T-cell (primary cell): ENCODE results near the gene SEMA6B. TPM values are rescaled to one million over a fixed set of nuclear protein-coding genes. Genes with fewer than 3 reads are reported as not detected.

Experiments used
- ATAC-seq, 4 experiments: fragments of 200-7000 bp in 3 of 4; fragments of 150-1000 bp in 1 of 4; cut with Tn5 transposase; replicated peaks in 1 of 4; 1 replicate in 3 of 4; 2 replicates in 1 of 4; pipeline ENCODE4 v1.10.0; 2021; ENCODE audit warnings: moderate library complexity in 3 of 4, mild to moderate bottlenecking in 2 of 4, moderate number of reproducible peaks in 1 of 4
- CTCF ChIA-PET, 2 donors: fragments of 300-600 bp; sonication (Branson Sonifier 250); formaldehyde crosslinking; loops; one replicate each; lab custom pipeline; 2022; ENCODE audit warnings: antibody characterized with exemption in 2 of 2; lab: Charles Lee
- POLR2A ChIA-PET, 2 donors: fragments of 300-600 bp; sonication (Branson Sonifier 250); formaldehyde crosslinking; loops; one replicate each; lab custom pipeline; 2022; ENCODE audit warnings: antibody characterized with exemption in 2 of 2; lab: Charles Lee
- DNase-seq, 35 experiments: peaks; one replicate each; pipeline versions ENCODE4 v3.0.0 to v3.0.0-alpha.2; 2013 to 2023
- H3K27ac ChIP-seq: one replicate; pipeline ENCODE4 v1.5.1; 2013; ENCODE audit warnings: low read length
- H3K27me3 ChIP-seq, 2 experiments: replicated peaks in 1 of 2; 1 replicate in 1 of 2; 2 replicates in 1 of 2; pipeline versions ENCODE4 v1.6.1 to v1.7.0; 2013; ENCODE audit warnings: low read length in 1 of 2, mixed read lengths in 1 of 2; ENCODE audit not compliant: control insufficient read depth in 2 of 2, insufficient read depth in 2 of 2; ENCODE audit errors: extremely low read depth in 1 of 2
- H3K36me3 ChIP-seq, 2 donors: 1 replicate in 1 of 2; 2 replicates in 1 of 2; pipeline versions ENCODE4 v1.6.1 to v1.7.0; 2013; ENCODE audit warnings: low read length in 1 of 2; ENCODE audit not compliant: control insufficient read depth in 2 of 2, insufficient read depth in 1 of 2; ENCODE audit errors: extremely low read depth in 1 of 2
- H3K4me1 ChIP-seq, 2 experiments: 1 replicate in 1 of 2; 2 replicates in 1 of 2; pipeline versions ENCODE4 v1.6.1 to v1.7.0; 2013; ENCODE audit warnings: low read length in 2 of 2, mixed read lengths in 1 of 2; ENCODE audit not compliant: insufficient read depth in 2 of 2, control insufficient read depth in 1 of 2; ENCODE audit errors: extremely low read depth in 1 of 2
- H3K4me3 ChIP-seq, 2 donors: 1 replicate in 1 of 2; 2 replicates in 1 of 2; pipeline versions ENCODE4 v1.5.1 to v1.7.0; 2013; ENCODE audit warnings: mild to moderate bottlenecking in 2 of 2, low read length in 1 of 2, moderate library complexity in 1 of 2; ENCODE audit not compliant: control insufficient read depth in 1 of 2; ENCODE audit errors: extremely low read depth in 1 of 2
- H3K9me3 ChIP-seq: 2 replicates; pipeline ENCODE4 v1.7.0; 2013
- H3K27ac Mint-ChIP-seq, 2 donors: one replicate each; pipeline ENCODE4 v1.8.0; 2020 to 2021; ENCODE audit warnings: mild to moderate bottlenecking in 2 of 2, mixed read lengths in 2 of 2
- H3K27me3 Mint-ChIP-seq, 2 donors: one replicate each; pipeline ENCODE4 v1.8.0; 2021 to 2022; ENCODE audit warnings: mixed read lengths in 2 of 2
- H3K36me3 Mint-ChIP-seq: one replicate; pipeline ENCODE4 v1.8.0; 2021; ENCODE audit warnings: mixed read lengths
- H3K4me1 Mint-ChIP-seq, 3 donors: one replicate each; pipeline ENCODE4 v1.8.0; 2020 to 2022; ENCODE audit warnings: mixed read lengths in 3 of 3, mild to moderate bottlenecking in 1 of 3
- H3K4me3 Mint-ChIP-seq, 3 donors: one replicate each; pipeline ENCODE4 v1.8.0; 2020 to 2022; ENCODE audit warnings: mild to moderate bottlenecking in 3 of 3, mixed read lengths in 3 of 3, moderate library complexity in 3 of 3
- H3K9me3 Mint-ChIP-seq, 3 donors: one replicate each; pipeline ENCODE4 v1.8.0; 2020 to 2022; ENCODE audit warnings: mixed read lengths in 3 of 3
- WGBS: methylation state at CpG from one replicate; pipeline ENCODE4 v1.1.5; 2013; ENCODE audit warnings: missing lambda C conversion rate; ENCODE audit not compliant: insufficient coverage; 5-methylcytosine and 5-hydroxymethylcytosine counted together
- total RNA-seq, 35 experiments: library from RNA in 6 of 35; stranded (reverse) in 6 of 35; fragments of 120-200 nt in 1 of 35; gene quantifications; one replicate each; pipeline versions ENCODE4 v1.2.1 to v1.2.4 and lab custom pipeline; 2013 to 2026

Gene SEMA6B
- total RNA-seq, 5 donors from 2014 or later (not counting 1 experiment from before 2014, with no cell fraction given) = 0.25 to 0.43 (median 0.32) TPM; not detected in 2

DNA sequence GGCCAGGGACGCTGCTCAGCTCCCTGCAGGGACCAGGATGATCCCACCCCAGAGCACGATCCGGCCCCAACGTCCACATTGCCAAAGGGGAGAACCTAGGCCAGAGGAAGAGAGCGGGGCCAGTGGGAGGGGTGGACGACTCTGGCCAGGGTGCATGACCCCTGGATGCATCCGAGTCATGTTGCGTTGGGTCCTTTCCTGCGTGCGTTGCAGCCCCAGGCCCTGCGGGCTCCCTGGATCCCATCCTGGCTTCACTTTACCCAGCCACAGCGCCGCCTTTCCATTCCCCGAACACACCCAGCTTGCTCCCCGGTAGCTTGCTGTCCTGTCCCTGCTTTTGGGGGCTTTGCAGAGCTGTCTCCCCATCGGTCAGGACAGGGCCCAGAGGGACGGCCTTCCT, 51.7 kb downstream of the SEMA6B start:
- no peak overlapping the region for H3K27ac Mint-ChIP-seq
- no peak for ATAC-seq
- no peak for DNase-seq
- H3K9me3 ChIP-seq = no peaks in the 10 kb centered on the region
- H3K27ac ChIP-seq = no peak overlapping the region
- no peak overlapping the region for H3K4me3 ChIP-seq
- 92% methylated on average over 16 of the region's 17 CpGs for WGBS
- peaks cover 20% of the 10 kb centered on the region for H3K36me3 Mint-ChIP-seq
- H3K36me3 ChIP-seq = peaks cover 2 to 11% of the 10 kb centered on the region in 2 donors
- no peaks in the 10 kb centered on the region for H3K4me1 Mint-ChIP-seq
- H3K4me3 Mint-ChIP-seq = no peak overlapping the region
- POLR2A ChIA-PET = no interaction called here
- H3K9me3 Mint-ChIP-seq = no peaks in the 10 kb centered on the region
- CTCF ChIA-PET = no interaction called here
- H3K27me3 ChIP-seq = peaks cover 0 to 5% of the 10 kb centered on the region in 2 experiments
- H3K27me3 Mint-ChIP-seq = no peaks in the 10 kb centered on the region
- no peaks in the 10 kb centered on the region for H3K4me1 ChIP-seq

DNA sequence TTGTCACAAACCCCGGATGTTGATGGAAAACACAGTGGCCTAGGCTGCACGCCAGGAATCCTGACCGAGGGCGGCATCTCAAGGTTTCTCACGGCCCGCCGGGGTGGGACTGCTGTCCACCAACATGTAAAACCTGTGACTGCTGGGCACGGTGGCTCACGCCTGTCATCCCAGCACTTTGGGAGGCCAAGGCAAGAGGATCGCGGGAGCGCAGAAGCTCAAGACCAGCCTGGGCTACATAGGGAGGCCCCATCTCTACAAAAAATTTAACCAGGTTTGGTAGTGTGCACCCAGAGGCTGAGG, 52.4 kb downstream of the SEMA6B start:
- CTCF ChIA-PET = no interaction called here
- H3K36me3 Mint-ChIP-seq = peaks cover 23% of the 10 kb centered on the region

DNA sequence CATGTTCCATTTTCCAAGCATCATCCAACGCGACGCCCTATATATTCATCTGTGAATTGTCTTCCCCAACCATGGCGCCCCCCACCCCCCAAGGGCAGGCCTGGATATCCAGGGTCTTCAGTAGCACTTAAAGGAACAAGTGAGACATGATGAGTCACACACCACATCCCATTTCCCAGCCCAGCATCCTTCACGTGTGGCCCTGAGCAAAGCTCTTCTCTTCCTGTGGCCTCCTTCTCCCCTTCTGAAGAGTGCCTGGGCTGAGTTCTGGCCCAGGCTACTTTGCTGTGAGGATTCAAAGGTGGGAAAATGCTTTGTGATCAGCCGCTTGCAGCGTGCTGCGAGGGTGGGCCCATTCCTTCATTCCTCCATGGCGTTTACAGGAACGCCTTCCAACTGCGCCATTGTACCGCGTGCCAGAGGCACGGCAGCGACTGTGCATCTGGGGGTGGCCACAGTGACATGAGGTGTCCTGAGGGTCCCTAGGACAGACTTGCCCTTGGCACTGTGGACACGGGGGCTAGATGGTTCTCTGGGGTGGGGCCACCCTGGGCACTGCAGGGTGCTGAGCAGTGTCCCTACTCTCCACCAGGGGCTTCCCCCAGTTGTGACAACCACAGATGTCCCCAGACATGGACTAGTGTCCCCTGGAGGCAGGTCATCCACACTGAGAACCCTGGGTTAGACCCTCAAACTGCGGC, 52.9 kb downstream of the SEMA6B start:
- CTCF ChIA-PET = no interaction called here
- POLR2A ChIA-PET = no interaction called here
- no peak for ATAC-seq

More for the DNA sequence above, 52.4 kb downstream of the SEMA6B start:
- Mint-ChIP-seq H3K4me3 (no peak overlapping the region), H3K4me1 (no peaks in the 10 kb centered on the region), H3K27ac (no peak overlapping the region), H3K9me3 (no peaks in the 10 kb centered on the region), H3K27me3 (no peaks in the 10 kb centered on the region)
- POLR2A ChIA-PET = no interaction called here
- Histone ChIP-seq H3K27me3 (peaks cover 0 to 2% of the 10 kb centered on the region in 2 experiments), H3K27ac (no peak overlapping the region), H3K4me1 (no peaks in the 10 kb centered on the region), H3K36me3 (peaks cover 2 to 17% of the 10 kb centered on the region in 2 donors), H3K4me3 (no peak overlapping the region), H3K9me3 (no peaks in the 10 kb centered on the region)
- DNase-seq (no peak), ATAC-seq (no peak)
- WGBS = 88% methylated on average over 11 of the region's 12 CpGs

DNA sequence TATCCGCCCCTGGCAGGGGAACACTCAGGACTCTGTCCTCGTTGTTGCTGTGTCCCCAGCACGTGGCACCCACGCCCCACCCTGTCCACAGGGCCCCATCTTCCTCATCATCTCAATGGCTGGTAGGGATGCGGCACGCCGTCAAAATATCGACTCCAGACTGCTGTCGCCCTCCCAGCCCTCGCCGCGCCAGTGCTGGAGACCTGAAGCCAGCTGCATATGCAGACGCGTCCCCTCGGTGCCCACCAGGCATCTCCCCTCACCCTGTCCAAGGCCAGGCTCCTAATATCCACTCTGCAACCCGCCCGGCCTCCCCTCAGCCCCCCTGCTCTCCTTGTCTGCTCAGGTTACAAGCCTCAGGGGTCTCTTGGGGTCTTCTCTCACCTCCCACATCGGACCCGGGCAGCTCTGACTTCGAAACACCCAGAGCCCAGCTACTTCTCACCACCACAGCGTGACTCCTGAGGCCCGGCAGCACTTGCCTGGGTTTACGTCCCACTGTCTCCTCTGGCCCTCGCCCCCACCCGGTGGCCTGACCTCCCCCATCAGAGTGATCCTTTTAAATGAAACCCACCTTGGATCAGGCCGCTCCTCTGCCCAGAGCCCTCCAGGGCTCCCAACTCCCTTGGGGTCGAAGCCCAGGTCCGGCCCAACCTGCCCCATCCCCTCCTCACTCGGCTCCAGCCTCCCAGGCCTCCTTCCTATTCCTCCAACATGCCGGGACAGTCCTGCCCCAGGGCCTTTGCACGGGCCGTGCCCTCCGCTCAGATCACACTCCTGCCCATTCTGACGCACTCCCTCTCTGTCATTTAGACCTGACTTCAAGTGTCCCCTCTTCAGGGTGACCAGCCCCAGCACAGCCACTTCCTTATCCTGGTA, 53.7 kb downstream of the SEMA6B start:
- H3K4me1 ChIP-seq = no peaks in the 10 kb centered on the region
- H3K27ac ChIP-seq = no peak overlapping the region
- ATAC-seq (no peak), DNase-seq (no peak)
- POLR2A ChIA-PET = no interaction called here
- H3K27me3 Mint-ChIP-seq = no peaks in the 10 kb centered on the region
- H3K4me3 ChIP-seq = no peak overlapping the region
- H3K4me3 Mint-ChIP-seq = no peak overlapping the region
- H3K4me1 Mint-ChIP-seq = no peaks in the 10 kb centered on the region
- peaks cover 0 to 2% of the 10 kb centered on the region in 2 experiments for H3K27me3 ChIP-seq
- H3K9me3 Mint-ChIP-seq = no peaks in the 10 kb centered on the region
- peaks cover 24% of the 10 kb centered on the region for H3K36me3 Mint-ChIP-seq
- no peaks in the 10 kb centered on the region for H3K9me3 ChIP-seq
- peaks cover 7 to 19% of the 10 kb centered on the region in 2 donors for H3K36me3 ChIP-seq
- H3K27ac Mint-ChIP-seq = no peak overlapping the region
- whole genome bisulfite sequencing = 97% methylated on average over 28 of the region's 34 CpGs
- CTCF ChIA-PET = no interaction called here

More for the DNA sequence above, 52.9 kb downstream of the SEMA6B start:
- H3K27ac Mint-ChIP-seq = no peak overlapping the region
- DNase-seq = no peak
- Histone ChIP-seq H3K4me3 (no peak overlapping the region), H3K27me3 (peaks cover 0 to 2% of the 10 kb centered on the region in 2 experiments), H3K4me1 (no peaks in the 10 kb centered on the region), H3K36me3 (peaks cover 2 to 19% of the 10 kb centered on the region in 2 donors), H3K27ac (no peak overlapping the region), H3K9me3 (no peaks in the 10 kb centered on the region)
- H3K4me1 Mint-ChIP-seq = no peaks in the 10 kb centered on the region
- no peaks in the 10 kb centered on the region for H3K9me3 Mint-ChIP-seq
- WGBS = 94% methylated on average over 16 of the region's 17 CpGs
- H3K4me3 Mint-ChIP-seq = no peak overlapping the region
- no peaks in the 10 kb centered on the region for H3K27me3 Mint-ChIP-seq
- peaks cover 23% of the 10 kb centered on the region for H3K36me3 Mint-ChIP-seq

DNA sequence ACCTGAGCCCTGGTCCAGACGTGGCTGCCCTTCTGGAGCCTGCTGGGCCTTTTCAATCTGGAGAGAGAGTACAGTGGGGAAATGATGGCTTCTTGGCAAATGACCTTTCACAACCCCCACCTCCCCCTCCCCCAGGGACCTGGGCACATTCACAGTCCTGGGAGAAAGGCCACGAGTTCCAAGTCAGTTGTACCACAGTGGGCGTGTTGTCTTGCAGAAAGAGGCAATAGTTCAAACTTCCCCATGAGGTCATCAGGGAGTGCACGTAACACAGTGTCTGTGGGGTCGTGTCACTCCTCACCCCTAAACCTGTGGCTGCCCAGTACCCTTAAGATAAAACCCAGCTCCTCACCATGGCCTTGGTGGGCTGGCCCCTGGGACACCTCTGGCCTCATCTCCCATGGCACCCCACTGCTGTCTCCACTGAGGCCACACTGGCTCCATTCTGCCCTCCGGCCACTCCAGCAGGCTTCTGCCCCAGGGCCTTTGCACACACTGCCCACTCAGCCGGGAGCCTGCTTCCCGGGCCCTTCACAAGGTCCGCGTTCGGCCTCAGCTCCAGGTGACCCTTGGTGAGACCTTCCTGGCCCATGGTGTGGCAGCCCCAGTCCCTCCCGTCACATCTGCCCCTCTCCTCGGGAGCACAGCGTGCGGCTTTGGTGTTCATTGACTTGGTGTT, 54.5 kb downstream of the SEMA6B start:
- Histone ChIP-seq H3K27me3 (no peaks in the 10 kb centered on the region), H3K36me3 (peaks cover 8 to 19% of the 10 kb centered on the region in 2 donors), H3K27ac (no peak overlapping the region), H3K9me3 (no peaks in the 10 kb centered on the region), H3K4me3 (no peak overlapping the region), H3K4me1 (no peaks in the 10 kb centered on the region)
- Mint-ChIP-seq H3K36me3 (peaks cover 27% of the 10 kb centered on the region), H3K27me3 (no peaks in the 10 kb centered on the region), H3K4me1 (no peaks in the 10 kb centered on the region), H3K27ac (no peak overlapping the region), H3K9me3 (no peaks in the 10 kb centered on the region), H3K4me3 (no peak overlapping the region)
- POLR2A ChIA-PET = no interaction called here
- ATAC-seq = no peak
- no peak for DNase-seq
- WGBS = 80% methylated on average over 14 of the region's 15 CpGs
- CTCF ChIA-PET = no interaction called here

DNA sequence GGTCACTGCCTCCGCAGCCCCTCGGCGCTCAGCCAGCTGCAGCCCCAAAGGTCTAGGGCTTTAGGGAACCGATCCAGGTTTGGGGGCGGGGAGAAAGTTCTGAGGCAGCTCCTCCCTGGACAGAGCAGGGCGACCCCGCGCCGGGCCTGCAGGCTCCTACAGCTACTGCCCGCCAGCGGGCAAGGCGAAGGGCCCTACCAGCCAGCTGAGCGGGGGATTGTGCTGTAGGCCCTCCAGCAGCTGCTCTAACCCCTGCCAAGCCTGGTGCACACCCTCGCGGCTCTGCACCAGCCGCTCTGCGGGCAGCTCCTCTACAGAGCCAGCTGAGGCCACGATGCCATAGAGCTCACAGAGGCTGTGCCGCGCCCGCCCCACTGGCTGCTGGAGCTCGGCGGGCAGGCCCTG, 55.2 kb downstream of the SEMA6B start:
- no peaks in the 10 kb centered on the region for H3K27me3 Mint-ChIP-seq
- peaks cover 29% of the 10 kb centered on the region for H3K36me3 Mint-ChIP-seq
- no peaks in the 10 kb centered on the region for H3K9me3 ChIP-seq
- ChIA-PET POLR2A (no interaction called here), CTCF (no interaction called here)
- H3K27me3 ChIP-seq = no peaks in the 10 kb centered on the region
- 96% methylated on average over 23 of the region's 23 CpGs for WGBS
- no peak overlapping the region for H3K27ac Mint-ChIP-seq
- H3K27ac ChIP-seq = no peak overlapping the region
- H3K4me3 Mint-ChIP-seq = no peak overlapping the region
- no peaks in the 10 kb centered on the region for H3K9me3 Mint-ChIP-seq
- ATAC-seq (no peak), DNase-seq (no peak)
- no peaks in the 10 kb centered on the region for H3K4me1 Mint-ChIP-seq
- H3K4me3 ChIP-seq = no peak overlapping the region
- peaks cover 10 to 19% of the 10 kb centered on the region in 2 donors for H3K36me3 ChIP-seq
- H3K4me1 ChIP-seq = no peaks in the 10 kb centered on the region
